Left ventricle myocardium inferior (tissue), 1 donor: Measurements from ENCODE around the gene R3HDM4. TPM values are rescaled to one million over a fixed set of nuclear protein-coding genes. Genes with fewer than 3 reads are reported as not detected.

Experiments used
- DNase-seq: peaks from one replicate; pipeline ENCODE4 v3.0.0-alpha.2; 2020
- H3K27ac ChIP-seq: fragments of 200-600 bp; replicated peaks from 2 replicates; pipeline ENCODE4 v1.8.0; 2021
- H3K27me3 ChIP-seq: fragments of 200-600 bp; 2 replicates; pipeline ENCODE4 v1.8.0; 2021; ENCODE audit warnings: low read depth
- H3K36me3 ChIP-seq: fragments of 200-600 bp; 2 replicates; pipeline ENCODE4 v1.8.0; 2021
- H3K4me1 ChIP-seq: fragments of 200-600 bp; 2 replicates; pipeline ENCODE4 v1.8.0; 2021
- H3K4me3 ChIP-seq: fragments of 200-600 bp; 2 replicates; pipeline ENCODE4 v1.8.0; 2021; ENCODE audit warnings: mild to moderate bottlenecking, moderate library complexity
- H3K9me3 ChIP-seq: fragments of 200-600 bp; replicated peaks from 2 replicates; pipeline ENCODE4 v1.8.0; 2021
- CTCF ChIP-seq: fragments of 200-600 bp; IDR thresholded peaks from 2 replicates; pipeline ENCODE4 v1.8.0; 2021; ENCODE audit warnings: antibody characterized with exemption, mild to moderate bottlenecking, borderline replicate concordance
- intact Hi-C: fragments of 100-400 bp; cut with micrococcal nuclease; formaldehyde crosslinking; loops from one replicate; pipeline ENCODE4 v1.11.0; 2022
- total RNA-seq: library from RNA; stranded (reverse); fragmentation: NEBNext Ultra II Directional; extraction: Animal tissue kit (Norgen Biotek cat#: 25700); gene quantifications from one replicate; pipeline ENCODE4 v1.2.1, GENCODE V29; 2021
- donor health status: DM: no; HTN: yes; CAD: no; lungs with severe emphysema.

Gene R3HDM4
- total RNA-seq, 1 donor from 2014 or later = 21.6 TPM

DNA sequence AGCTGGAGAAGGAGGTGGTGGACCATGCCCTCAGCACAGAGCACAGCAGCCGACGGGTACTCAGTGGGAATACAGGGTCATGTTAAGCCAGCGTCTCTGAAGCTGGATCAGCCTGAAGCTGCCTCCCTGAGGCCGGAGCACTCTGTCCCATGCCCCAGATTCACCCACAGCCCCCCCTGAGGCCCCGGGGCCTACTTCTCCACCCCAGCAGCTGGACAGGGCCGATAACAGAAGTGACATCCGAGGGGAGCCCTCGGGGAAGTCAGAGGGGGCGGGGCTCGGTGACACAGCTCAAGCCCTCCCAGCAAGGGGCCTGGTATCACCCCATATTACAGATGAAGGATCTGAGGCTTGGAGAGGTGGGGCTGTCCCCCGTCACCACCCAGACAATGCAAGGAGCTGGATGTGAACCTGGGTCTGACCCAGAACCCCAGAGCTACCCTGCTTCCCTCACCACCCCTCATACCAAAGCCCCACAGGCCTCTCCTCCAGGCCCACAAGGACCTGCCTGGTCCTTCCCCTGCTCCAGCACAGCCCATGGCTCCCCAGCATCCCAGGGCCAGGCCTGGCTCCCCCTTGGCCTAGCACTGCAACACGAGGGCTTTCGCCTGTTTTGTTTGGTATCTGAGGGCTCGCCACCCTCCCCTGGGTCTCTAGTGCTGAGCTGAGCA is 5.7 kb downstream of the R3HDM4 start:
- Histone ChIP-seq H3K27me3 (no peaks in the 10 kb centered on the region), H3K4me1 (peaks cover 5% of the 10 kb centered on the region), H3K4me3 (no peak overlapping the region), H3K9me3 (no peaks in the 10 kb centered on the region), H3K27ac (no peak overlapping the region), H3K36me3 (no peaks in the 10 kb centered on the region)
- intact Hi-C loops = no loop called here
- no peak for TF ChIP-seq CTCF
- DNase-seq = no peak

DNA sequence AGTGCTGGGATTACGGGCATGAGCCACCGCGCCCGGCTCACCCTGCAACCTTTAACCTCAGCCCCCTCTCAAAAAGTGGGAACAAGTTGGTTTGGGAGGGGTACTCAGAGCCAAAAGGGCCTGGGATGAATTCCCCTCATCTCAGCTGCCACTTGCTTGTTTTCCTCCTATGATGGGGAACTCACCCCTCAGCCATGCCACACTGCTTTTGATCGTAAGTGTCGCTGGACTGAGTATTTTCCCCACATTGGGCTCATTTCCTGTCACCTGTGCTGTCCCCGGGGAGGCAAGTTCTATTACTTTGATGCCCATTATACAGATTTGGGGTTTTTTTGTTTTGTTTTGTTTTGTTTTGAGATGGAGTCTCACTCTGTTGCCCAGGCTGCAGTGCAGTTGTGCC is 6.5 kb downstream of the R3HDM4 start:
- H3K36me3 ChIP-seq = peaks cover 6% of the 10 kb centered on the region
- H3K9me3 ChIP-seq = no peaks in the 10 kb centered on the region
- no peak overlapping the region for H3K4me3 ChIP-seq
- peaks cover 5% of the 10 kb centered on the region for H3K4me1 ChIP-seq
- H3K27me3 ChIP-seq = no peaks in the 10 kb centered on the region
- H3K27ac ChIP-seq = no peak overlapping the region
- intact Hi-C loops = no loop called here
- no peak for DNase-seq
- no peak for TF ChIP-seq CTCF

DNA sequence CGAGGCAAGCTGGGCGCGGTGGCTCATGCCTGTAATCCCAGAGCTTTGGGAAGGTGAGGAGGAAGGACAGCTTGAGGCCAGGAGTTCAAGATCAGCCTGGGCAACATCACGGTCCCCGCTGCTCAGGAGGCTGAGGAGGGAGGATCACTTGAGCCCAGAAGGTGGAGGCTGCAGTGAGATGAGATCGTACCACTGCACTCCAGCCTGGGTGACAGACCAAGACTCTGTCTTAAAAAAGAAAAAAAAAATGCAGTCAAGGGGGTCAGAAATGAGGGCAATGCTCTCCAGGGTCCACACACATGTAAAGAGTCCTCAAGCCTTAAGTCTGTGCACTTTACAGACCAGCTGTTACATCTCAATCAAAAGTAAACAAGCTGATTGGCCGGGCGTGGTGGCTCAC is 8.5 kb downstream of the R3HDM4 start:
- intact Hi-C loops = no loop called here
- no peak for TF ChIP-seq CTCF
- peaks cover 12% of the 10 kb centered on the region for H3K36me3 ChIP-seq

GRCh38 chr19:903266-903797 is 9.7 kb downstream of the R3HDM4 start:
- no peaks in the 10 kb centered on the region for H3K27me3 ChIP-seq
- TF ChIP-seq CTCF = no peak
- H3K9me3 ChIP-seq = no peaks in the 10 kb centered on the region
- peaks cover 19% of the 10 kb centered on the region for H3K36me3 ChIP-seq
- H3K4me1 ChIP-seq = no peaks in the 10 kb centered on the region
- no peak overlapping the region for H3K4me3 ChIP-seq
- intact Hi-C loops = no loop called here
- no peak overlapping the region for H3K27ac ChIP-seq
- DNase-seq = no peak

More for the DNA sequence above, 8.5 kb downstream of the R3HDM4 start:
- no peaks in the 10 kb centered on the region for H3K27me3 ChIP-seq
- peaks cover 5% of the 10 kb centered on the region for H3K4me1 ChIP-seq
- DNase-seq = no peak
- no peaks in the 10 kb centered on the region for H3K9me3 ChIP-seq
- H3K4me3 ChIP-seq = no peak overlapping the region
- H3K27ac ChIP-seq = no peak overlapping the region

DNA sequence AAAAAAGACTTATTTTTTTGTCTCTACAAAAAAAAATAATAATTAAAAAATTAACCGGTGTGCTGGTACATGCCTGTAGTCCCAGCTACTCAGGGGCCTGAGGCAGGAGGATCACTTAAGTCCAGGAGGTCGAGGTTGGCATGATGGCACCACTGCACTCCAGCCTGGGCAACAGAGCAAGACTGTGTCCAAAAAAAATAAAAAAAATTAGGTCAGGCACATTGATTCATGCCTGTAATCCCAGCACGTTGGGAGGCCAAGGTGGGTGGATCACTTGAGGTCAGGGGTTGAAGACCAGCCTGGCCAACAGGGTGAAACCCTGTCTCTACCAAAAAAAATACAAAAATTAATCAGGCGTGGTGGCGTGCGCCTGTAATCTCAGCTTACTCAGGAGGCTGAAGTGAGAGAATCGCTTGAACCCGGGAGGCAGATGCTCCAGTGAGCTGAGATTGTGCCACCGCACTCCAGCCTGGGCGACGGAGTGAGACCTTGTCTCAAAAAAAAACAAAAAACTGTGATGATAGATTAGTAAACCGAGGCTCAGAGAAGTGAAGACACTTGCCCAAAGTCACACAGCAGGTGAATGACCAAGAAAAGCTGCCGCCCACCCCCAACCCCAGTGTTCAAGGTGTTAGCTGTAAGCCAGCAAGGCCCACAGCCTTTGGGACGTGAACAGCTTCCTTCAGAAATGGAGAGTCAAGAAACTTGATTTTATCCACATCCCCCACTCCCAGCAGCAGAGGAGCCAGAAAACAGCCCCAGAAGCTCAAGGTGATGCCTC is 10.4 kb downstream of the R3HDM4 start:
- H3K9me3 ChIP-seq = no peaks in the 10 kb centered on the region
- intact Hi-C loops = no loop called here
- H3K36me3 ChIP-seq = peaks cover 20% of the 10 kb centered on the region
- H3K27ac ChIP-seq = no peak overlapping the region
- no peaks in the 10 kb centered on the region for H3K27me3 ChIP-seq
- DNase-seq = no peak
- TF ChIP-seq CTCF = no peak
- no peaks in the 10 kb centered on the region for H3K4me1 ChIP-seq
- H3K4me3 ChIP-seq = no peak overlapping the region
